ENCODE measurements around the gene MIPOL1. TPM values are rescaled to one million over a fixed set of nuclear protein-coding genes. Genes with fewer than 3 reads are reported as not detected.

Gene MIPOL1
- total and polyA plus RNA-seq, 2 experiments from 2014 or later = 16.6 to 24.8 TPM

- ATAC-seq (no peak), DNase-seq (ENCODE audit: low spot score) (no peak)
- no peak for TF ChIP-seq POLR2AphosphoS5 (IDR thresholded peaks at IDR 0.05; ENCODE audit: low read depth)
- TF ChIP-seq CREB1 (CRISPR knock-in tag; IDR thresholded peaks at IDR 0.05; ENCODE audit: low read depth) = no peak
- no peak for TF ChIP-seq NANOG (IDR thresholded peaks at IDR 0.05; ENCODE audit: borderline replicate concordance)
- TF ChIP-seq, protein P1, sequence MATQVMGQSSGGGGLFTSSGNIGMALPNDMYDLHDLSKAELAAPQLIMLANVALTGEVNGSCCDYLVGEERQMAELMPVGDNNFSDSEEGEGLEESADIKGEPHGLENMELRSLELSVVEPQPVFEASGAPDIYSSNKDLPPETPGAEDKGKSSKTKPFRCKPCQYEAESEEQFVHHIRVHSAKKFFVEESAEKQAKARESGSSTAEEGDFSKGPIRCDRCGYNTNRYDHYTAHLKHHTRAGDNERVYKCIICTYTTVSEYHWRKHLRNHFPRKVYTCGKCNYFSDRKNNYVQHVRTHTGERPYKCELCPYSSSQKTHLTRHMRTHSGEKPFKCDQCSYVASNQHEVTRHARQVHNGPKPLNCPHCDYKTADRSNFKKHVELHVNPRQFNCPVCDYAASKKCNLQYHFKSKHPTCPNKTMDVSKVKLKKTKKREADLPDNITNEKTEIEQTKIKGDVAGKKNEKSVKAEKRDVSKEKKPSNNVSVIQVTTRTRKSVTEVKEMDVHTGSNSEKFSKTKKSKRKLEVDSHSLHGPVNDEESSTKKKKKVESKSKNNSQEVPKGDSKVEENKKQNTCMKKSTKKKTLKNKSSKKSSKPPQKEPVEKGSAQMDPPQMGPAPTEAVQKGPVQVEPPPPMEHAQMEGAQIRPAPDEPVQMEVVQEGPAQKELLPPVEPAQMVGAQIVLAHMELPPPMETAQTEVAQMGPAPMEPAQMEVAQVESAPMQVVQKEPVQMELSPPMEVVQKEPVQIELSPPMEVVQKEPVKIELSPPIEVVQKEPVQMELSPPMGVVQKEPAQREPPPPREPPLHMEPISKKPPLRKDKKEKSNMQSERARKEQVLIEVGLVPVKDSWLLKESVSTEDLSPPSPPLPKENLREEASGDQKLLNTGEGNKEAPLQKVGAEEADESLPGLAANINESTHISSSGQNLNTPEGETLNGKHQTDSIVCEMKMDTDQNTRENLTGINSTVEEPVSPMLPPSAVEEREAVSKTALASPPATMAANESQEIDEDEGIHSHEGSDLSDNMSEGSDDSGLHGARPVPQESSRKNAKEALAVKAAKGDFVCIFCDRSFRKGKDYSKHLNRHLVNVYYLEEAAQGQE (IDR thresholded peaks at IDR 0.05; ENCODE audit: unreplicated experiment) = no peak
- no peak for TF ChIP-seq ZNF114 (CRISPR knock-in tag; IDR thresholded peaks at IDR 0.05)
- no peak for TF ChIP-seq STAT1 (IDR thresholded peaks at IDR 0.05; ENCODE audit: unreplicated experiment)
- no peak for TF ChIP-seq ETS1 (IDR thresholded peaks at IDR 0.05)
- TF ChIP-seq, protein P2, sequence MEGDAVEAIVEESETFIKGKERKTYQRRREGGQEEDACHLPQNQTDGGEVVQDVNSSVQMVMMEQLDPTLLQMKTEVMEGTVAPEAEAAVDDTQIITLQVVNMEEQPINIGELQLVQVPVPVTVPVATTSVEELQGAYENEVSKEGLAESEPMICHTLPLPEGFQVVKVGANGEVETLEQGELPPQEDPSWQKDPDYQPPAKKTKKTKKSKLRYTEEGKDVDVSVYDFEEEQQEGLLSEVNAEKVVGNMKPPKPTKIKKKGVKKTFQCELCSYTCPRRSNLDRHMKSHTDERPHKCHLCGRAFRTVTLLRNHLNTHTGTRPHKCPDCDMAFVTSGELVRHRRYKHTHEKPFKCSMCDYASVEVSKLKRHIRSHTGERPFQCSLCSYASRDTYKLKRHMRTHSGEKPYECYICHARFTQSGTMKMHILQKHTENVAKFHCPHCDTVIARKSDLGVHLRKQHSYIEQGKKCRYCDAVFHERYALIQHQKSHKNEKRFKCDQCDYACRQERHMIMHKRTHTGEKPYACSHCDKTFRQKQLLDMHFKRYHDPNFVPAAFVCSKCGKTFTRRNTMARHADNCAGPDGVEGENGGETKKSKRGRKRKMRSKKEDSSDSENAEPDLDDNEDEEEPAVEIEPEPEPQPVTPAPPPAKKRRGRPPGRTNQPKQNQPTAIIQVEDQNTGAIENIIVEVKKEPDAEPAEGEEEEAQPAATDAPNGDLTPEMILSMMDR (conservative IDR thresholded peaks at IDR 0.05; ENCODE audit: low read depth in 2 of 2) = no peak
- no peak for TF ChIP-seq ZNF331 (CRISPR knock-in tag; IDR thresholded peaks at IDR 0.05; ENCODE audit: low read depth)
- TF ChIP-seq ZNF462 (CRISPR knock-in tag; IDR thresholded peaks at IDR 0.05) = no peak
- TF ChIP-seq EZH2phosphoT487 (IDR thresholded peaks at IDR 0.05; ENCODE audit: unreplicated experiment) = no peak
- TF ChIP-seq JUNB (IDR thresholded peaks at IDR 0.05; ENCODE audit: unreplicated experiment) = no peak
- TF ChIP-seq EZH2 (IDR thresholded peaks at IDR 0.05; ENCODE audit: low read depth, unreplicated experiment) = no peak
- H3K4me1 ChIP-seq (ENCODE audit: insufficient read depth) = no peaks in the 10 kb centered on the region
- H3K4me3 Mint-ChIP-seq = no peak overlapping the region
- no peaks in the 10 kb centered on the region for H4K20me1 ChIP-seq (replicated peaks; ENCODE audit: insufficient read depth)
- no peaks in the 10 kb centered on the region for H3K27me3 Mint-ChIP-seq (ENCODE audit: insufficient read depth, low read depth, poor library complexity)
- no peaks in the 10 kb centered on the region for H3K36me3 ChIP-seq (ENCODE audit: insufficient read depth)
- H3K9me3 Mint-ChIP-seq = no peaks in the 10 kb centered on the region
- H3K79me2 ChIP-seq (replicated peaks; ENCODE audit: insufficient read depth) = no peaks in the 10 kb centered on the region
- H3K4me3 ChIP-seq = no peak overlapping the region
- no peaks in the 10 kb centered on the region for H3K4me1 Mint-ChIP-seq
- H3K27ac ChIP-seq (ENCODE audit: low read depth) = no peak overlapping the region
- H3K9me2 ChIP-seq (ENCODE audit: insufficient read depth) = no peaks in the 10 kb centered on the region
- no peaks in the 10 kb centered on the region for H3K36me3 Mint-ChIP-seq (ENCODE audit: low read depth)
- H3F3A ChIP-seq (replicated peaks; ENCODE audit: low read depth) = no peaks in the 10 kb centered on the region
- H3K27me3 ChIP-seq (ENCODE audit: insufficient read depth) = no peaks in the 10 kb centered on the region
- H3K27ac Mint-ChIP-seq = no peak overlapping the region
- H2AFZ ChIP-seq = no peak overlapping the region
- no peak overlapping the region for H3K4me2 ChIP-seq
Observed at GRCh38 chr14:37420622-37421021, 222.9 kb downstream of the MIPOL1 start.

Data from GM23338 (cell line).